ENCODE results near the gene KCNJ11. TPM values are rescaled to one million over a fixed set of nuclear protein-coding genes. Genes with fewer than 3 reads are reported as not detected.

Gene KCNJ11
- total and polyA plus RNA-seq, 2 donors (not counting 3 experiments of a cell fraction or from before 2014, with no cell fraction given), result 0.04 TPM; not detected in 1

- H3K9me3 ChIP-seq (replicated peaks; ENCODE audit: control insufficient read depth, insufficient read depth, low read length), result no peaks in the 10 kb centered on the region
- H3K36me3 ChIP-seq (ENCODE audit: control insufficient read depth in 2 of 2, extremely low read depth in 1 of 2, insufficient read depth in 2 of 2, low read length in 2 of 2), result no peaks in the 10 kb centered on the region
- H4K20me1 ChIP-seq (replicated peaks; ENCODE audit: control insufficient read depth, extremely low read depth, insufficient read depth, low read length), result no peaks in the 10 kb centered on the region
- H3K79me2 ChIP-seq (ENCODE audit: control insufficient read depth, insufficient read depth, low read length), result no peaks in the 10 kb centered on the region
- dilution Hi-C loops (cut with MboI; ENCODE audit: extremely low pct_ligation_motif_present, low sequenced_read_pairs) (no loop called here), intact Hi-C loops (cut with micrococcal nuclease) (no loop called here)
- no peak overlapping the region for H3K27ac ChIP-seq (ENCODE audit: insufficient read depth, low read depth, low read length)
- no peak for TF ChIP-seq MYC (IDR thresholded peaks at IDR 0.05; ENCODE audit: low read depth, low read length)
- no peak for TF ChIP-seq POLR2A (IDR thresholded peaks at IDR 0.05; ENCODE audit: low read depth, low read length)
- no peak for TF ChIP-seq GATA2 (IDR thresholded peaks at IDR 0.05; ENCODE audit: insufficient read depth, insufficient read length, low read depth, low read length)
- TF ChIP-seq FOS (IDR thresholded peaks at IDR 0.05; ENCODE audit: borderline replicate concordance, insufficient read depth, low read length), result no peak
- no peak for TF ChIP-seq JUN (IDR thresholded peaks at IDR 0.05; ENCODE audit: borderline replicate concordance, insufficient read depth, insufficient read length, low read depth)
- no peak for TF ChIP-seq EZH2 (IDR thresholded peaks at IDR 0.05; ENCODE audit: borderline replicate concordance, low read depth, low read length, severe bottlenecking)
- TF ChIP-seq POLR2AphosphoS5 (IDR thresholded peaks at IDR 0.05; ENCODE audit: insufficient read depth, low read depth, low read length), result no peak
- no peak for TF ChIP-seq MAX (IDR thresholded peaks at IDR 0.05; ENCODE audit: insufficient read depth, insufficient read length)
- TF ChIP-seq CTCF (IDR thresholded peaks at IDR 0.05; ENCODE audit: extremely low read depth in 1 of 2, insufficient read depth in 1 of 2, low read depth in 1 of 2, low read length in 2 of 2), result no peak
- no peak overlapping the region for H3K4me3 ChIP-seq (replicated peaks in 1 of 3; ENCODE audit: insufficient read depth in 1 of 3, low read depth in 1 of 3, low read length in 3 of 3)
- H3K9ac ChIP-seq (replicated peaks; ENCODE audit: extremely low read depth, insufficient read depth, low read length), result no peak overlapping the region
- no peaks in the 10 kb centered on the region for H3K27me3 ChIP-seq (ENCODE audit: control insufficient read depth in 2 of 2, insufficient read depth in 2 of 2, low read length in 2 of 2)
- no peak for FAIRE-seq
- no TSS peak for BruUV-seq (replicated peaks)
- H2AFZ ChIP-seq (ENCODE audit: low read depth, low read length), result no peak overlapping the region
- H3K4me2 ChIP-seq (ENCODE audit: insufficient read depth, low read length), result no peak overlapping the region
- no peak for DNase-seq (ENCODE audit: low read depth, low spot score)
- peaks cover 5% of the 10 kb centered on the region for H3K4me1 ChIP-seq (ENCODE audit: control insufficient read depth, extremely low read depth, insufficient read depth, low read length)
- ChIA-PET POLR2A (no interaction called here), CTCF (no interaction called here)
- H3K9me1 ChIP-seq (replicated peaks; ENCODE audit: control insufficient read depth, extremely low read depth, insufficient read depth, low read length), result no peaks in the 10 kb centered on the region
Observed at GRCh38 chr11:17401841-17402240, 13.4 kb upstream of the KCNJ11 start.

Data from endothelial cell of umbilical vein (primary cell).